Activated B cell treated with CpG ODN at 0.5 μM for 24 hours (primary cell): Measurements from ENCODE around the gene AADAC. TPM values are rescaled to one million over a fixed set of nuclear protein-coding genes. Genes with fewer than 3 reads are reported as not detected.

Source experiments
- ATAC-seq: fragments of 200-7000 bp; cut with Tn5 transposase; one replicate; pipeline ENCODE4 v1.10.0; 2021; ENCODE audit warnings: low read depth, mild to moderate bottlenecking, moderate library complexity
- CTCF ChIA-PET: fragments of 350-600 bp; sonication (Branson Sonifier 250); formaldehyde crosslinking; loops from one replicate; lab custom pipeline; 2021; ENCODE audit warnings: antibody characterized with exemption; lab: Charles Lee
- POLR2A ChIA-PET: fragments of 350-600 bp; sonication (Branson Sonifier 250); formaldehyde crosslinking; loops from one replicate; lab custom pipeline; 2021; ENCODE audit warnings: antibody characterized with exemption; lab: Charles Lee
- DNase-seq: peaks from one replicate; pipeline ENCODE4 v3.0.0; 2022
- H3K27ac Mint-ChIP-seq: one replicate; pipeline ENCODE4 v1.8.0; 2020; ENCODE audit warnings: mixed read lengths
- H3K27me3 Mint-ChIP-seq: one replicate; pipeline ENCODE4 v1.8.0; 2021; ENCODE audit warnings: mixed read lengths
- H3K36me3 Mint-ChIP-seq: one replicate; pipeline ENCODE4 v1.8.0; 2021; ENCODE audit warnings: low read depth, mixed read lengths
- H3K4me1 Mint-ChIP-seq: one replicate; pipeline ENCODE4 v1.8.0; 2021; ENCODE audit warnings: mixed read lengths
- H3K4me3 Mint-ChIP-seq: one replicate; pipeline ENCODE4 v1.8.0; 2020; ENCODE audit warnings: mild to moderate bottlenecking, mixed read lengths
- H3K9me3 Mint-ChIP-seq: one replicate; pipeline ENCODE4 v1.8.0; 2020; ENCODE audit warnings: mixed read lengths
- intact Hi-C: fragments of 100-400 bp; cut with micrococcal nuclease; formaldehyde crosslinking; loops from one replicate; pipeline ENCODE4 v1.15.1; 2024
- total RNA-seq: library from RNA; stranded (reverse); gene quantifications from 2 replicates; pipeline ENCODE4 v1.2.3, GENCODE V29; 2022
- TF ChIP-seq, protein P1 (sequence below): fragments of 200-600 bp; IDR thresholded peaks from one replicate; pipeline ENCODE4 v1.8.0; 2022; ENCODE audit warnings: antibody characterized with exemption, mild to moderate bottlenecking

The AADAC gene
- total RNA-seq, 1 donor from 2014 or later: not detected

- H3K36me3 Mint-ChIP-seq: no peaks in the 10 kb centered on the region
- H3K4me3 Mint-ChIP-seq: no peak overlapping the region
- ChIA-PET POLR2A (no interaction called here), CTCF (no interaction called here)
- intact Hi-C loops: no loop called here
- no peak overlapping the region for H3K27ac Mint-ChIP-seq
- TF ChIP-seq, protein P1, sequence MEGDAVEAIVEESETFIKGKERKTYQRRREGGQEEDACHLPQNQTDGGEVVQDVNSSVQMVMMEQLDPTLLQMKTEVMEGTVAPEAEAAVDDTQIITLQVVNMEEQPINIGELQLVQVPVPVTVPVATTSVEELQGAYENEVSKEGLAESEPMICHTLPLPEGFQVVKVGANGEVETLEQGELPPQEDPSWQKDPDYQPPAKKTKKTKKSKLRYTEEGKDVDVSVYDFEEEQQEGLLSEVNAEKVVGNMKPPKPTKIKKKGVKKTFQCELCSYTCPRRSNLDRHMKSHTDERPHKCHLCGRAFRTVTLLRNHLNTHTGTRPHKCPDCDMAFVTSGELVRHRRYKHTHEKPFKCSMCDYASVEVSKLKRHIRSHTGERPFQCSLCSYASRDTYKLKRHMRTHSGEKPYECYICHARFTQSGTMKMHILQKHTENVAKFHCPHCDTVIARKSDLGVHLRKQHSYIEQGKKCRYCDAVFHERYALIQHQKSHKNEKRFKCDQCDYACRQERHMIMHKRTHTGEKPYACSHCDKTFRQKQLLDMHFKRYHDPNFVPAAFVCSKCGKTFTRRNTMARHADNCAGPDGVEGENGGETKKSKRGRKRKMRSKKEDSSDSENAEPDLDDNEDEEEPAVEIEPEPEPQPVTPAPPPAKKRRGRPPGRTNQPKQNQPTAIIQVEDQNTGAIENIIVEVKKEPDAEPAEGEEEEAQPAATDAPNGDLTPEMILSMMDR: no peak
- H3K27me3 Mint-ChIP-seq: no peaks in the 10 kb centered on the region
- H3K9me3 Mint-ChIP-seq: peaks cover 2% of the 10 kb centered on the region
- no peak for ATAC-seq
- H3K4me1 Mint-ChIP-seq: no peaks in the 10 kb centered on the region
- DNase-seq: no peak
These were observed 44.7 kb upstream of the AADAC start for GRCh38 chr3:151769175-151769574.

DNA sequence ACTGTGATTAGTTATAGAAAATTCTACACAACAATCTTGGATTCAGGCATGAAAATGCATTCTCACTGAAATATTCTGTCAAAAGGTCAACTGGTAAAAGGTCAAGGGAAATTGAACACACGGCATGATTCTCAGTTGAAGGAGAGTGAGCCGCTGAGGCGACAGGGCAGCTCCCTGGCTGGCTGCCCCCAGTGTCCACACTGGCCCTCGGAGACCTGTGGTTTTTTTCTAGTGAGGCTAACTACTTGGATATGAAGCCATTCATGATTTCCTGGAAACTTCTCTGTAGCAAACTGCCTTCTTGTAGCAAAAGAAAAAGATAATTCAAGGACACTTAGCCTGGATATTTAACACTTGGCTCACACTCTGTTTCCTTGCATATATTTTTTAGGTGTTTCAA, 43.0 kb upstream of the AADAC start:
- TF ChIP-seq, protein P1: no peak
- peaks cover 2% of the 10 kb centered on the region for H3K27me3 Mint-ChIP-seq
- DNase-seq (no peak), ATAC-seq (no peak)
- H3K4me1 Mint-ChIP-seq: no peaks in the 10 kb centered on the region
- no peak overlapping the region for H3K27ac Mint-ChIP-seq
- ChIA-PET POLR2A (no interaction called here), CTCF (no interaction called here)
- intact Hi-C loops: no loop called here
- no peak overlapping the region for H3K4me3 Mint-ChIP-seq
- no peaks in the 10 kb centered on the region for H3K36me3 Mint-ChIP-seq
- no peaks in the 10 kb centered on the region for H3K9me3 Mint-ChIP-seq

- ChIA-PET POLR2A (no interaction called here), CTCF (no interaction called here)
- Mint-ChIP-seq H3K4me1 (no peaks in the 10 kb centered on the region), H3K27me3 (peaks cover 2% of the 10 kb centered on the region), H3K9me3 (no peaks in the 10 kb centered on the region), H3K27ac (no peak overlapping the region), H3K4me3 (no peak overlapping the region), H3K36me3 (no peaks in the 10 kb centered on the region)
- ATAC-seq: no peak
- TF ChIP-seq, protein P1: no peak
- intact Hi-C loops: no loop called here
- no peak for DNase-seq
These were observed 41.0 kb upstream of the AADAC start for GRCh38 chr3:151772825-151773480.

GRCh38 chr3:151774235-151774634, 39.7 kb upstream of the AADAC start:
- Mint-ChIP-seq H3K4me1 (no peaks in the 10 kb centered on the region), H3K9me3 (no peaks in the 10 kb centered on the region), H3K36me3 (no peaks in the 10 kb centered on the region), H3K27me3 (peaks cover 2% of the 10 kb centered on the region), H3K4me3 (no peak overlapping the region), H3K27ac (no peak overlapping the region)
- DNase-seq (no peak), ATAC-seq (no peak)
- TF ChIP-seq, protein P1: no peak
- ChIA-PET POLR2A (no interaction called here), CTCF (no interaction called here)
- intact Hi-C loops: no loop called here

- no peaks in the 10 kb centered on the region for H3K4me1 Mint-ChIP-seq
- peaks cover 2% of the 10 kb centered on the region for H3K27me3 Mint-ChIP-seq
- CTCF ChIA-PET: no interaction called here
- TF ChIP-seq, protein P1: no peak
- ATAC-seq (no peak), DNase-seq (no peak)
- intact Hi-C loops: no loop called here
- no peaks in the 10 kb centered on the region for H3K36me3 Mint-ChIP-seq
- no peak overlapping the region for H3K4me3 Mint-ChIP-seq
- no peaks in the 10 kb centered on the region for H3K9me3 Mint-ChIP-seq
- POLR2A ChIA-PET: no interaction called here
- no peak overlapping the region for H3K27ac Mint-ChIP-seq
These were observed 39.0 kb upstream of the AADAC start for GRCh38 chr3:151774910-151775309.
